GM19397 (cell line): ENCODE measurements around the gene KCNT2.

Experiments used
- ATAC-seq: cut with Tn5 transposase; IDR thresholded peaks from one replicate; pipeline ENCODE4 v1.9.1; 2021; ENCODE audit warnings: mild to moderate bottlenecking, moderate library complexity; ENCODE audit not compliant: unreplicated experiment

Gene KCNT2

GRCh38 chr1:196209983-196210382 is 398.3 kb downstream of the KCNT2 start:
- ATAC-seq: no peak

DNA sequence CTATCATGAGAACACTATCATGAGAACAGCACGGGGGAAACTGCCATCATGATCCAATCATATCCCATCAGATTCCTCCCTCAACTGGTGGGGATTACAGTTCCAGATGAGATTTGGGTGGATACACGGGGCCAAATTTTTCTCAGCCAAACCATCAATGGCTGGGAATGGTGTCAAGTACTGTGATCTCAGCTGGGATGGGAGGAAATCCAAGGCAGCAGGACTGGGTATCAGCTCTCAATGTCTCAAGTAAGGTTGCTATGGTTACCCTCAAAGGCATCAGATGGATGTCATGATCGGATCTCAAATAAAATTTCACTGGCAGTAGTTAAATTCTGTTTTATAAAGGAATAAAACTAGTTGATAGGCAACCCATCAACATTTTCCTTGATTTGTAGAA is 399.0 kb downstream of the KCNT2 start:
- no peak for ATAC-seq

- ATAC-seq: no peak
These were observed 400.5 kb downstream of the KCNT2 start for GRCh38 chr1:196207612-196208217.

DNA sequence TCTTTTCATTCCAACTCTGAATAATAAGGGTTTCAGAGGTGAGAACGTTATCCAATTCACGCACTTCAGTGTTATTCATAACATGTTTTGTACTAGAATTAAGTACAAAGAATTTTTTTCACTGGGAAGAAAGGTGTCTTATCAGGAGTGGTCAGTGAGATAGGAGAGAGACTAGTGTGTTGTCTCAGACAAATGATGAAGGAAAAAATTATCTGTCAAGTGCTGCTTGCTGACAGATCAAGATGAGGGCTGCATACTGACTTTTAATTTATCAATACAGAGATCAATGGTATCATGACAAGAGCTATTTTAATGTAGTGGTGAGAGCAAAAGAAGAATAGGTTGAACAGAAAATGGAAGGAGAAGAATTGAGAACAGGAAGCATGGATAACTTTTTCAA is 402.4 kb downstream of the KCNT2 start:
- no peak for ATAC-seq

- no peak for ATAC-seq
These were observed 411.8 kb downstream of the KCNT2 start for GRCh38 chr1:196196486-196196885.

- no peak for ATAC-seq
These were observed 414.2 kb downstream of the KCNT2 start for GRCh38 chr1:196193896-196194559.

- ATAC-seq: no peak
These were observed 424.3 kb downstream of the KCNT2 start for GRCh38 chr1:196183941-196184340.

- ATAC-seq: no peak
These were observed 426.7 kb downstream of the KCNT2 start for GRCh38 chr1:196181594-196181878.

DNA sequence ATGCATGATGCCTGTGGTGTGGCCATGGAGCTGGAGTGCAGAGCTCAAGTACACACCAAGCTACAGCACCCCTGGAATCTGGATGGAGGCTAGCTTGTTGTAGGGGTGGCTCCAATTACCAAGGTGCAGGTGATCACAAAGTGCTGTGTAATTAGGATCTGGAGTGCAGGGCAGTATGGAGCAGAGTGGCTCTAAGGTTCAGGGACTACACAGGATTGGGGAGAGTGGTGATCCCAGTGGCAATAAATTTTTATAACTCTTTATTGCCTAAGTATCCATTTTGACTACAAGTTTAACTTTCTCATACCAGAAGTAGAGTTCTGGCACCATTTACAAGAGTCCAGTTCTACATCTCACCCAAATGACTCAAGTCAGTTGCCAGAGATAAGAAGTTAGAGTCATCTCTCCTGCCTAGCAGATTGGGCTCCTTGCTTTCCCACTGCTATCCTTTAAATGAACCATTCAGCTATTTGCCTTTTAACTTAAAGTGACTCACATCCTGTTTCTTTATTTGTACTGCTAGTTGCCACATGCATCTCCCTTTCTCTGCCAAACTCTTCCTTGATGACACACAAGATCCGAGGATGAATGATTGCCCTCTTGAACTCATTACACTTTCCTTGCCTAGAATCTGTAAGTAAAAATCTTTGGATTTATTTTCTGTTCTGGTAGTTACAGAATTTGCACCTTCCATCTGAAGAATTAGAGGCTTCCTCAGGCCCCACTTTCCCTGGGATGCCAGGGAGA is 427.2 kb downstream of the KCNT2 start:
- ATAC-seq: no peak

- no peak for ATAC-seq
These were observed 430.1 kb downstream of the KCNT2 start for GRCh38 chr1:196178083-196178635.
